HG03432 (cell line): Measurements from ENCODE around the gene LMO7.

Source experiments
- ATAC-seq: cut with Tn5 transposase; IDR thresholded peaks from one replicate; pipeline ENCODE4 v1.9.1; 2021; ENCODE audit warnings: mild to moderate bottlenecking, moderate library complexity; ENCODE audit not compliant: unreplicated experiment

Gene LMO7

GRCh38 chr13:75635828-75636435 is at the start of gene LMO7:
Gene LMO7, plus strand, starts transcription at chr13:75636330. Its CDS starts 328 bp downstream, at chr13:75636658.
- peak; percentile 74 for ATAC-seq

- no peak for ATAC-seq
These were observed 48.5 kb upstream of the LMO7 start for GRCh38 chr13:75587679-75588078.

GRCh38 chr13:75596657-75597182 is 39.4 kb upstream of the LMO7 start:
- ATAC-seq = no peak

GRCh38 chr13:75600371-75600770 is 35.8 kb upstream of the LMO7 start:
- no peak for ATAC-seq

- ATAC-seq = no peak
These were observed 33.1 kb upstream of the LMO7 start for GRCh38 chr13:75603038-75603437.

- no peak for ATAC-seq
These were observed 28.7 kb upstream of the LMO7 start for GRCh38 chr13:75607447-75607846.

- no peak for ATAC-seq
These were observed 25.7 kb upstream of the LMO7 start for GRCh38 chr13:75610466-75610865.

GRCh38 chr13:75612354-75612753 is 23.8 kb upstream of the LMO7 start:
- ATAC-seq = no peak

GRCh38 chr13:75617230-75617629 is 18.9 kb upstream of the LMO7 start:
- no peak for ATAC-seq

GRCh38 chr13:75618308-75618707 is 17.8 kb upstream of the LMO7 start:
- ATAC-seq = no peak

GRCh38 chr13:75620020-75620419 is 16.1 kb upstream of the LMO7 start:
- ATAC-seq = no peak

- ATAC-seq = no peak
These were observed 15.0 kb upstream of the LMO7 start for GRCh38 chr13:75621147-75621546.

- ATAC-seq = no peak
These were observed 7.3 kb upstream of the LMO7 start for GRCh38 chr13:75628801-75629200.

GRCh38 chr13:75633285-75633684 is 2.8 kb upstream of the LMO7 start:
- ATAC-seq = no peak

- no peak for ATAC-seq
These were observed 866 bp upstream of the LMO7 start for GRCh38 chr13:75635101-75635827.

- peak; percentile 56 for ATAC-seq
These were observed 478 bp downstream of the LMO7 start for GRCh38 chr13:75636436-75637180.

GRCh38 chr13:75637181-75637750 is 1.1 kb downstream of the LMO7 start:
- no peak for ATAC-seq

GRCh38 chr13:75639454-75639853 is 3.3 kb downstream of the LMO7 start:
- ATAC-seq = no peak

- no peak for ATAC-seq
These were observed 4.9 kb downstream of the LMO7 start for GRCh38 chr13:75641026-75641425.

- ATAC-seq = no peak
These were observed 7.1 kb downstream of the LMO7 start for GRCh38 chr13:75643182-75643581.

- ATAC-seq = no peak
These were observed 7.6 kb downstream of the LMO7 start for GRCh38 chr13:75643693-75644092.
